HG02798 (cell line): ENCODE results near the gene ASTN2.

ENCODE experiments used
- ATAC-seq: cut with Tn5 transposase; IDR thresholded peaks from one replicate; pipeline ENCODE4 v1.9.1; 2021; ENCODE audit warnings: mild to moderate bottlenecking; ENCODE audit not compliant: unreplicated experiment, poor library complexity

Gene ASTN2

DNA sequence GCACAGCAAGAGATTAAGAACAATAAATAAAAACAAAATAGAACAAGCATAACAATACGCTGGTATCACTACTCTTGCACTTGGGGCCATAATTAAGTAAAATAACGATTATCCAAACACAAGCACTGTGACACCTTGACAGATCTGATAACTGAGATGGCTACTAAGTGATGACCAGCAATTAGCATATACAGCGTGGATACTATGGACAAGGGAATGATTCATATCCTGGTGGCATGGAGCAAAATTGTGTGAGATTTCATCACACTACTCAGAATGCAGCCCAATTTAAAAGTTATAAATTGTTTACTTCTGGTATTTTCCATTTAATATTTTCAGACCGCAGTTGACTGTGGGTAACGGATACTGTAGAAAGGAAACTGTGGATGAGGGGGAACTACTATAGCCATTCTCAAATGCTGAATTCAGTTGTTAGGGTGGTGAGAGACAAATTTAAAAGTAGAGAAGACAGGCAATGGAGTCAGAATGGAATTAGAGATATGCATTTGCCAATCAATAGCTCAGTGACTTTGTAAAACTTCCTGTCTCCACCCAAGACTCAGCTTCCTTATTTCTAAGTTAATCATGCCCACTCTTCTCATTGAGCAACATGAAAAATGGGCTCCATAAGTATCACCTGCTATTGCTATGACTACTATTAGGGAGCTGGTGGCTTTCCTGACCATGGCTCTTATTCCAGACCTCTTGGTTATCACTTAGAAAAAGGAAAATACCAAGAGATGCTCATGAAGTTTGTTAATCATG, 427.0 kb downstream of the ASTN2 start:
- ATAC-seq, result no peak

DNA sequence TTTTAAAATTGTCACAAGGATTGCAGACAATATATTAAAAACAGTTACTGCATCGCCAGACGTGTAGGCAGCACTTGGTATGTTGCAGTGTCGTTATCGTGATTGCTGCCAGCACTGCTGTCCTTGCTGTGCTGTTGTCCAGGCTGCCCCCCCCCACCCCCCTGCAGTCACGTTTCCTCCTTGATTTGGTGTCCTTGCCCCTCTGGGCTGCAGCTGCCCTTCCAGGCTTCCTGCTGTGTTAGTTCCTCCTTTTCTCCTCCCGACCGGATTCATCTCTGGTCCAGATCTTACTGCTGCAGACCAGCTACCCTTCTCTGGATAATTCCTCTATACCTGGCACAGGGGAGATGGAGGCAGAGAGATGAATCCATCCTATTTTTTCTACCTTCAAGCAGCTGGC, 428.8 kb downstream of the ASTN2 start:
- ATAC-seq, result no peak

DNA sequence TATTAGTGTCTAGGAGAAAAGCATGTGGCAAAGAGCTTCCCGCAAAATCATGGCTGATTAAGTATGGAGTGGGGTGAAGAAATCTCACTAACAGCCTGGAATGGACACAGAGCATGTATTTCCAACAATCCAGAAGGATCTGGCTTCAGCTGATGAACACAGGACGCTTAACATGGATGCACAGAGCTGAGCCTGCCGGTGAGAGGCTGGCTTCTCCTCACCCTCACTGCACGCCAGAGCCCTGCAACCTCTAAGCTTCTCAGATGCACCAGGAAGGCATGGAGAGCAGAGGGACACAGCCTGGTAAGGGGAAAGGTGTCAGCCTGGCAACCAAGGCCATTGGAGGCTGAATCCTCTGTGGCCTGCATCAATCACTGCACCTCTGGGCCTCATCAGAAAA, 429.3 kb downstream of the ASTN2 start:
- ATAC-seq, result no peak

DNA sequence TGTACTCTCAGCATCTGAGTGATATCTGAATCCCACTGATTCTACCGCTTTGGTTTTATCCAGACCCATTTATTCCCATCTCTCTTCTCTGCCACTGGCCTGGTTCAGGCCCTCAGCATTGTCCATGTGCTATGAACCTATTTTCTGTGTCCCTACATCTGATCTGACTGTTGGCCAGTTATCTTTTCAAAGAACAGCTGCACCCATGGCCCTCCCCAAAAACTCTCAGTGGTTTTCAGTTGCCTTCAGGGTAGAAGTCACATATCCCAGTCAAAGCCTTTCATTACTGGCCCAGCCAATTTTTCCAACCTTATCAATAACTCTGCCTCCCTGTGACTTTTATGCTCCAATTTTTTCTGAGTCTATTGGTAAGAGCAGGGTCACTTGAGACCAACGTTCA, 430.7 kb downstream of the ASTN2 start:
- ATAC-seq, result no peak

- no peak for ATAC-seq
Measured at GRCh38 chr9:116980582-116981120, 434.2 kb downstream of the ASTN2 start.

GRCh38 chr9:116979456-116979855, 435.4 kb downstream of the ASTN2 start:
- ATAC-seq, result no peak

DNA sequence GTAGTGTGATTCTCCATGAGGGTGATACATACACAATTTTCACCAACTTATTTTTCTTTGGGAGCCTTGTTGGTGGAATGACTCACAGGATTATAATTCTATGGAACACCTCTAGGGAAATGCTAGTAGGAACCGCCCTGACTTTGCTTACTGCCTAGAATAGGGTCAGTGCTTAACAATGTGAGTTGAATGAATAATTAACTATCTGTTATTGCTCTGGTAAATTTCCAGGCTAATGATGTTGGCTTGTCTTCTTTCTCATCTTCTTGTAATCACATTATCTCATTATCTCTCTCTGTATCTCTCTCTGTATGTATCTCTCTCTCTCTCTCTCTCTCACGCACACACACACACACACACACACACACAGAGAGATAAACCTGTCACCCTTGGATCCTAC, 436.7 kb downstream of the ASTN2 start:
- no peak for ATAC-seq

- ATAC-seq, result no peak
Measured at GRCh38 chr9:116975126-116975525, 439.7 kb downstream of the ASTN2 start.

- no peak for ATAC-seq
Measured at GRCh38 chr9:116966199-116966598, 448.7 kb downstream of the ASTN2 start.

DNA sequence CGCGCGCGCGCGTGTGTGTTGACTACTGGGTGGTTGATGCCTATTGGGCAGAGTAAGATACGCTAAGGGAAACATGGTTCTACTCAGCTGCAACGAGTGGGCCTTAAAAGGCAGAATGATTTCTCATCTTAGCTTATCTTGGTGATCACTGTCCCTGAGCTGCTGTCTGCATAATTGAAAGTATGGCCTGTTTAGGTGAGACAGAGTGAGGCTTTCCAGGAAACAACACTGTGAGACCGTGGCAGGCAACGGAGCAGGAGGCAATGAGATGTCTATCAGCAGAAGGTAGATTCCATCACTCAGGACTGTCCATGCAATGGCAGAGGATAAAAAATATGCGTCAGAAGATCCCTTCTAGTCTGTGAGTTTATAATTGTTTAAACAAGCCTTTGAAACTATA, 450.6 kb downstream of the ASTN2 start:
- ATAC-seq, result no peak

- peak; percentile 41 for ATAC-seq
Measured at GRCh38 chr9:116959809-116960208, 455.0 kb downstream of the ASTN2 start.

DNA sequence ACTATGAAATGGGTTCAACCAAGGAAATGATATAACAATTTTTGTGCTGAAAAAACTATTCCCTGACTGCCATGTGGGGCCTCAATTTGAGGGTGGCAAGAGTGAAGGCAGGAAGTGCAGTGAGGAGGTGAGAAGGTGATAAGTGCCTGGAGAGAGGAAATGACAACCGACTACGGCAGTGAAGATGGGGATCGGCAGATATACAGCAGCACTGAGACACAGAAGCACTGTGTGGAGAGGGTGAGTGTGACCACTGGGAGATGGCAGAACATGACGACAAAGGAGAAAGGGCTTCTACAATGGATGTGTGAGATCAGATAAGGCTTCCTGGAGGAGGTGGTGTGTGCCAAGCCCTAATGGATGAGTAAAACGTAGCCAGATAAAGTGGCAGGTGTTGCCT, 456.0 kb downstream of the ASTN2 start:
- no peak for ATAC-seq

GRCh38 chr9:116954731-116955130, 460.1 kb downstream of the ASTN2 start:
- no peak for ATAC-seq

GRCh38 chr9:116953271-116953670, 461.6 kb downstream of the ASTN2 start:
- no peak for ATAC-seq

DNA sequence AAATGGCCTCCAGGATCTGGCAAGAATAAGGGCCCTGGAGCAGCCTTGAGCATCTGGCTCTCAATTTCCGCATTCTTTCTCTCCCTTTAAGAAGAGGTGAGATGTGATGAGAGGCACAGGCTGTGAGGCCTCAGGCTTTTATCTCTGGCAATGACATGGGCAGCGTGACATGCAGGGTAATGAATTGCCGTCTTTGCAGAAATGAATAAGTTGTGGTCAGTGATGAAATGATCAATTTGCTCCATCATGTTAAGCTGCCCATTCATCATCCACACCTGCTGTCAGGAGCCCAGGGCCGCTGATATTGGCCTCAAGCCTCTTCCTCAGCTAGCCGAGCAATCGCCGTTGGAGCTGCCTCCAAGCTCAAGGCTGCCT, 462.4 kb downstream of the ASTN2 start:
- no peak for ATAC-seq

GRCh38 chr9:116951588-116952435, 463.0 kb downstream of the ASTN2 start:
- ATAC-seq, result peak; percentile 75

GRCh38 chr9:116945817-116946216, 469.0 kb downstream of the ASTN2 start:
- ATAC-seq, result peak; percentile 36

GRCh38 chr9:116944714-116945534, 469.9 kb downstream of the ASTN2 start:
- ATAC-seq, result no peak

GRCh38 chr9:116943970-116944369, 470.9 kb downstream of the ASTN2 start:
- ATAC-seq, result no peak

DNA sequence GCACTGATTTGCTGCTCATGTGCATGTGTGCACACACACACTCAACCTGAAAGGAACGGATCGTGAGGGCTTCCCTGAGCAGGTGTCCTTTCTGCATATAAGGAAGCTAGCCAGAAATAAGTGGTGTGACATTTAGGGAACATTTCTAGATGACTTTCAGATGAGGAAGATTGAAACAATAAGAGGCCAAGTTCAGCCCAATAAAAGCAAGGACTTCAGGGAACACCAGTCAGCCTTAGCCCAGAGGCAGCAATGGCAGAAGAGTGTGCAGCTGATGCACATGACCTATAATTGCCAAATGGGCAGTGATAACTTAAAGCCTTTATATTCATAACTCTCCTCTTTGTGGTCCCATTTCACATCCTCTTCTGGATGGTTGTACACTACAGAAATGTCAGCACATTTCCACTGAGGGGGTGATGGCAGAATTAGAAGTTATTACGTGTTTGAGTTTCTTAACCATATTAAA, 472.2 kb downstream of the ASTN2 start:
- ATAC-seq, result peak; percentile 50
